WTC11 (cell line): Measurements from ENCODE around the gene SGCD.

Experiments used
- CBFB ChIP-seq: sonication (generic); formaldehyde crosslinking; IDR thresholded peaks from 2 replicates; pipeline ENCODE4 v1.8.1; 2022; ENCODE audit warnings: mild to moderate bottlenecking, low read depth, missing genetic modification reagents
- MYBL2 ChIP-seq: sonication (generic); formaldehyde crosslinking; IDR thresholded peaks from 2 replicates; pipeline ENCODE4 v1.8.1; 2023; ENCODE audit warnings: mild to moderate bottlenecking, moderate library complexity, missing genetic modification reagents
- PRRX2 ChIP-seq: fragments of 250-450 bp; sonication (Bioruptor Pico); IDR thresholded peaks from 2 replicates; pipeline ENCODE4 v1.8.0; 2021; ENCODE audit warnings: mild to moderate bottlenecking
- TCF7 ChIP-seq: sonication (generic); formaldehyde crosslinking; IDR thresholded peaks from 2 replicates; pipeline ENCODE4 v1.8.0; 2022; ENCODE audit warnings: mild to moderate bottlenecking, low read depth, missing genetic modification reagents, moderate library complexity
- ZNF423 ChIP-seq: fragments of 250-450 bp; sonication (Bioruptor Pico); IDR thresholded peaks from 2 replicates; pipeline ENCODE4 v2.1.2; 2022; ENCODE audit warnings: mild to moderate bottlenecking, moderate library complexity
- TF ChIP-seq, protein P1 (sequence below): fragments of 200-600 bp; IDR thresholded peaks from 2 replicates; pipeline ENCODE4 v1.8.0; 2022; ENCODE audit warnings: antibody characterized with exemption
- TF ChIP-seq, protein P2 (sequence below): sonication (generic); formaldehyde crosslinking; conservative IDR thresholded peaks from 2 replicates; pipeline ENCODE4 v1.8.1; 2023; ENCODE audit warnings: mild to moderate bottlenecking, low read depth, missing genetic modification reagents, moderate library complexity
- TF ChIP-seq, protein P3 (sequence below): sonication (generic); formaldehyde crosslinking; IDR thresholded peaks from 2 replicates; pipeline ENCODE4 v1.8.1; 2023; ENCODE audit warnings: mild to moderate bottlenecking, missing genetic modification reagents, moderate library complexity
- TF ChIP-seq, protein P4 (sequence below): sonication (generic); formaldehyde crosslinking; conservative IDR thresholded peaks from 2 replicates; pipeline ENCODE4 v1.8.1; 2022; ENCODE audit warnings: mild to moderate bottlenecking, missing genetic modification reagents

DNA sequence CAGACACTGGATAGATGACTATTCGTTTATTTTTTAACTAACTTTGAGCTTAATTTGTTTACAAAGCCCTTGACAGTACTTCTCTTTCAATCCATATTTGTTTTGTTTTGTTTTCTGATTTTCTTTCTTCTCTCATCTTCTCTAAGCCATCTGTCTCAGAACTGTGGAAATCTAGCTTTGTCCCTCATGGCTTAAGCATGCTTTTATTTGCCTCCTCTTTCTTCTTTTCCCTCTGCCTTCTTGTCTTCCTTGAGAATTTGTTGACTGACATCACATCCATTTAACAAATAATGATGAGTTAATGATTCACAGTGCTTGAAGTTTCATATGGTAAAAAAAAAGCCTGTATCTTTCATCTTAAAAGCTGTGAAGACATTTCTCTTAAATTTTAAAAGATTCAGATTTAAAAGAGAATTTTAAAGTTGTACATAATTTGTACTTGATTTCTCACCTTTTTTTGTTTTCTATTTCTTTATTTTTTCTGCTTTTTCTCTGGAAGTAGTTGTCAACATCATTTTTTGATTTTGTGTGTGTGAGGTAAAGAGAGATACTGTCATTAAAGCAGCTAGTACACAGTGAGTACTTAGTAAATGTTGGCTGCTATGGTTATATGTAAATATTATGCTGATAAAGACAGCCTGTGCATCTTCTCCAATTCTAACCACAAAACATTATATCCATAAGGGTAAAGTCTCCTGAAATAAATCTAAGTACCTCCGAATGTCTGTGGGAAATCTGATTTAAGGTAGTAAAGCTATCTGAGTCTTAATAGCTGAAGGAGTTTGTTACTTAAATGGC is 13.9 kb upstream of the SGCD start:
- TF ChIP-seq, protein P1, sequence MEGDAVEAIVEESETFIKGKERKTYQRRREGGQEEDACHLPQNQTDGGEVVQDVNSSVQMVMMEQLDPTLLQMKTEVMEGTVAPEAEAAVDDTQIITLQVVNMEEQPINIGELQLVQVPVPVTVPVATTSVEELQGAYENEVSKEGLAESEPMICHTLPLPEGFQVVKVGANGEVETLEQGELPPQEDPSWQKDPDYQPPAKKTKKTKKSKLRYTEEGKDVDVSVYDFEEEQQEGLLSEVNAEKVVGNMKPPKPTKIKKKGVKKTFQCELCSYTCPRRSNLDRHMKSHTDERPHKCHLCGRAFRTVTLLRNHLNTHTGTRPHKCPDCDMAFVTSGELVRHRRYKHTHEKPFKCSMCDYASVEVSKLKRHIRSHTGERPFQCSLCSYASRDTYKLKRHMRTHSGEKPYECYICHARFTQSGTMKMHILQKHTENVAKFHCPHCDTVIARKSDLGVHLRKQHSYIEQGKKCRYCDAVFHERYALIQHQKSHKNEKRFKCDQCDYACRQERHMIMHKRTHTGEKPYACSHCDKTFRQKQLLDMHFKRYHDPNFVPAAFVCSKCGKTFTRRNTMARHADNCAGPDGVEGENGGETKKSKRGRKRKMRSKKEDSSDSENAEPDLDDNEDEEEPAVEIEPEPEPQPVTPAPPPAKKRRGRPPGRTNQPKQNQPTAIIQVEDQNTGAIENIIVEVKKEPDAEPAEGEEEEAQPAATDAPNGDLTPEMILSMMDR: no peak
- no peak for TF ChIP-seq CBFB (CRISPR knock-in tag)
- TF ChIP-seq MYBL2 (CRISPR knock-in tag): no peak
- TF ChIP-seq, protein P2, sequence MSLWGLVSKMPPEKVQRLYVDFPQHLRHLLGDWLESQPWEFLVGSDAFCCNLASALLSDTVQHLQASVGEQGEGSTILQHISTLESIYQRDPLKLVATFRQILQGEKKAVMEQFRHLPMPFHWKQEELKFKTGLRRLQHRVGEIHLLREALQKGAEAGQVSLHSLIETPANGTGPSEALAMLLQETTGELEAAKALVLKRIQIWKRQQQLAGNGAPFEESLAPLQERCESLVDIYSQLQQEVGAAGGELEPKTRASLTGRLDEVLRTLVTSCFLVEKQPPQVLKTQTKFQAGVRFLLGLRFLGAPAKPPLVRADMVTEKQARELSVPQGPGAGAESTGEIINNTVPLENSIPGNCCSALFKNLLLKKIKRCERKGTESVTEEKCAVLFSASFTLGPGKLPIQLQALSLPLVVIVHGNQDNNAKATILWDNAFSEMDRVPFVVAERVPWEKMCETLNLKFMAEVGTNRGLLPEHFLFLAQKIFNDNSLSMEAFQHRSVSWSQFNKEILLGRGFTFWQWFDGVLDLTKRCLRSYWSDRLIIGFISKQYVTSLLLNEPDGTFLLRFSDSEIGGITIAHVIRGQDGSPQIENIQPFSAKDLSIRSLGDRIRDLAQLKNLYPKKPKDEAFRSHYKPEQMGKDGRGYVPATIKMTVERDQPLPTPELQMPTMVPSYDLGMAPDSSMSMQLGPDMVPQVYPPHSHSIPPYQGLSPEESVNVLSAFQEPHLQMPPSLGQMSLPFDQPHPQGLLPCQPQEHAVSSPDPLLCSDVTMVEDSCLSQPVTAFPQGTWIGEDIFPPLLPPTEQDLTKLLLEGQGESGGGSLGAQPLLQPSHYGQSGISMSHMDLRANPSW (CRISPR knock-in tag): no peak
- TF ChIP-seq, protein P3, sequence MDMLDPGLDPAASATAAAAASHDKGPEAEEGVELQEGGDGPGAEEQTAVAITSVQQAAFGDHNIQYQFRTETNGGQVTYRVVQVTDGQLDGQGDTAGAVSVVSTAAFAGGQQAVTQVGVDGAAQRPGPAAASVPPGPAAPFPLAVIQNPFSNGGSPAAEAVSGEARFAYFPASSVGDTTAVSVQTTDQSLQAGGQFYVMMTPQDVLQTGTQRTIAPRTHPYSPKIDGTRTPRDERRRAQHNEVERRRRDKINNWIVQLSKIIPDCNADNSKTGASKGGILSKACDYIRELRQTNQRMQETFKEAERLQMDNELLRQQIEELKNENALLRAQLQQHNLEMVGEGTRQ (CRISPR knock-in tag): no peak
- no peak for TF ChIP-seq TCF7 (CRISPR knock-in tag)
- TF ChIP-seq, protein P4, sequence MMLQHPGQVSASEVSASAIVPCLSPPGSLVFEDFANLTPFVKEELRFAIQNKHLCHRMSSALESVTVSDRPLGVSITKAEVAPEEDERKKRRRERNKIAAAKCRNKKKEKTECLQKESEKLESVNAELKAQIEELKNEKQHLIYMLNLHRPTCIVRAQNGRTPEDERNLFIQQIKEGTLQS (CRISPR knock-in tag): no peak
- TF ChIP-seq ZNF423: no peak
- TF ChIP-seq PRRX2 (CRISPR knock-in tag): no peak
